ENCODE measurements around the gene PDZD2.

Gene PDZD2

DNA sequence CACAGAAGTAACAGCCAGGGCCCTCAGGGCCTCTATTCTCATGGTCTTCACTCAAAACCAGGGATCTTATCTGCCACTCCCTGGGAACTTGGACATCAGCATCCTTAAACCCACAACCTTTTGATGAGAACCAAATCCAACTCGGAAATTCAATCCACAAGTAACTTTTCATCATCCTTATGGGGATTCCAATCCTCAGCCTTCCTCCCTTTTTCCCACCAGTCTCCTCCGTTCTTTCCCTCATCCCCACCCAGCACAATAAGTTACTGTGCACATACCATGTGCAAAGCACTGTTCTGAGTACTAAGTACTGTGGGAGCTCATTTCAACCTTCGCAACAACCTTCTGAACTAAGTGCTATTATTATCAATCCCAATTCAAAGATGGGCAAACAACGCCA, 518.1 kb downstream of the PDZD2 start:
- no peak for DNase-seq

DNA sequence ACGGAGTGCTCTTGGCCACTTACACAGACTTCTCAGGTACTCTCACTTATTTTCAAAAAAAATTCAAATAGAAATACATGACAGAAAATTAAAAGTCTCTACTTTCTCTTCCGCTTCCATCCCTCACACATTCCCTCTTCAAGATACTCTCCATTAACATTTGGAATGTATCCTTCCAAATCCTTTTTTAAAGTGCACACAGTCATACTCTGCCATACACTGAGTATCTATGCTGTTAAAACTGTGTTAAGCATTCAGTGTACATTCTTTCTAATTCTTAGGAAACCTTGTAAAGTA, 519.7 kb downstream of the PDZD2 start:
- DNase-seq: no peak

DNA sequence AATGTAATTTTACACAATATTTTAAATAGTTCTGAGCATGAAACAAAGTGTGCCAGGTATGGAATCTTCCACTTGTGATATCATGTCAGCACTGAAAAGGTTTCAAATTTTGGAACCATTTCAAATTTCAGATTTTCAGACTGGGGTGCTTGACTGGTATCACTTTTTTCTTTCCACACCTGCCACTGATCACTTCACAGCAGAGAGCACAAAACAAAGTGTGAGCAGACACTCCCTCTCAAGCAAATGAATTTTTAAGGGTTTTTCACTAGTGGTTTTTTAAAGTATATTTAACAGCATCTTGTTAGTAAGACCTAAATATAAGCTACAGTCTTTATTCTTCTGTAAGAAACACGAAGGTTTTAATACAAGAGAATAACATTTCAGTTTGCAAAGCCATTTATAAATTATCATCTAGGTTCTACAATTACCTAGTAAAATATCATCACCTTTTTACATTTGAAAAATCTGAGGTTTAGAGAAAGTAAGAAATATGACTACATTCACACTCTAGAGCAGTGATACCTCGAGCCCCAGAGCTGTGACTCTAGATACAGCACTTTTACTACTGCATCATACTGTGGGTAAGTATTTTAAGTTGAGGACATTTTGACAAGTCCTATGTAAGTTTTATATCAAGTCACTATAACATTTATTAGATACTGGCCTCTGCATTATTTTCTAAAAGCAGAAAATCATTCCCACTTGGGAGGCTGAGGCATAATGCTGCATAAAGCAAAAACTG, 520.6 kb downstream of the PDZD2 start:
- DNase-seq: no peak

GRCh38 chr5:32160228-32160627, 521.3 kb downstream of the PDZD2 start:
- DNase-seq: no peak

All from activated CD4-positive, alpha-beta T cell treated with anti-CD3 and anti-CD28 coated beads, Interleukin-2, amount 50 U/mL, for 16 hours (primary cell).